ENCODE data around the gene ZNF614. TPM values are rescaled to one million over a fixed set of nuclear protein-coding genes. Genes with fewer than 3 reads are reported as not detected.
"Not testable (repeated sequence)": the region's sequence is repeated elsewhere in the genome, so short reads cannot be mapped to it uniquely, and the experiment has no call there.

ZNF614 gene
- total RNA-seq, 2 experiments from 2014 or later = 8.9 to 11.2 TPM

DNA sequence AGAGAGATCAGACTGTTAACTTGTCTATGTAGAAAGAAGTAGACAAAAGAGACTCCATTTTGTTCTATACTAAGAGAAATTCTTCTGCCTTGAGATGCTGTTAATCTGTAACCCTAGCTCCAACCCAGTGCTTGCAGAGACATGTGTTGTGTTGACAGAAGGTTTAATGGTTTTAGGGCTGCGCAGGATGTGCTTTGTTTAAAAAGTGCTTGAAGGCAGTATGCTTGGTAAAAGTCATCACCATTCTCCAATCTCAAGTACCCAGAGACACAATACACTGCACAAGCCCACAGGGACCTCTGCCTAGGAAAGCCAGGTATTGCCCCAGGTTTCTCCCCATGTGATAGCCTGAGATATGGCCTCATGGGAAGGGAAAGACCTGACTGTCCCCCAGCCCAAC is 23.6 kb upstream of the ZNF614 start:
- H3K4me3 ChIP-seq (ENCODE audit: low read depth, low read length, poor library complexity, severe bottlenecking); intact Hi-C loops (cut with micrococcal nuclease; ENCODE audit: unreplicated experiment); H4K20me1 ChIP-seq (ENCODE audit: insufficient read depth, low read length); H3K9me2 ChIP-seq (ENCODE audit: insufficient read depth, low read length); H3K27ac ChIP-seq (ENCODE audit: low read depth, low read length, poor library complexity, severe bottlenecking); H2AFZ ChIP-seq (ENCODE audit: low read length); H3K4me1 ChIP-seq (ENCODE audit: insufficient read depth, low read length, poor library complexity, severe bottlenecking); H3K4me2 ChIP-seq (ENCODE audit: low read length); H3K36me3 ChIP-seq (ENCODE audit: insufficient read depth, low read length); CTCF ChIA-PET (ENCODE audit: unreplicated experiment); H3K9me3 ChIP-seq (ENCODE audit: low read length); BruUV-seq (replicated peaks); DNase-seq (ENCODE audit: low spot score); POLR2A ChIA-PET; H3K79me2 ChIP-seq (ENCODE audit: insufficient read depth, low read depth, low read length): not testable (repeated sequence)

DNA sequence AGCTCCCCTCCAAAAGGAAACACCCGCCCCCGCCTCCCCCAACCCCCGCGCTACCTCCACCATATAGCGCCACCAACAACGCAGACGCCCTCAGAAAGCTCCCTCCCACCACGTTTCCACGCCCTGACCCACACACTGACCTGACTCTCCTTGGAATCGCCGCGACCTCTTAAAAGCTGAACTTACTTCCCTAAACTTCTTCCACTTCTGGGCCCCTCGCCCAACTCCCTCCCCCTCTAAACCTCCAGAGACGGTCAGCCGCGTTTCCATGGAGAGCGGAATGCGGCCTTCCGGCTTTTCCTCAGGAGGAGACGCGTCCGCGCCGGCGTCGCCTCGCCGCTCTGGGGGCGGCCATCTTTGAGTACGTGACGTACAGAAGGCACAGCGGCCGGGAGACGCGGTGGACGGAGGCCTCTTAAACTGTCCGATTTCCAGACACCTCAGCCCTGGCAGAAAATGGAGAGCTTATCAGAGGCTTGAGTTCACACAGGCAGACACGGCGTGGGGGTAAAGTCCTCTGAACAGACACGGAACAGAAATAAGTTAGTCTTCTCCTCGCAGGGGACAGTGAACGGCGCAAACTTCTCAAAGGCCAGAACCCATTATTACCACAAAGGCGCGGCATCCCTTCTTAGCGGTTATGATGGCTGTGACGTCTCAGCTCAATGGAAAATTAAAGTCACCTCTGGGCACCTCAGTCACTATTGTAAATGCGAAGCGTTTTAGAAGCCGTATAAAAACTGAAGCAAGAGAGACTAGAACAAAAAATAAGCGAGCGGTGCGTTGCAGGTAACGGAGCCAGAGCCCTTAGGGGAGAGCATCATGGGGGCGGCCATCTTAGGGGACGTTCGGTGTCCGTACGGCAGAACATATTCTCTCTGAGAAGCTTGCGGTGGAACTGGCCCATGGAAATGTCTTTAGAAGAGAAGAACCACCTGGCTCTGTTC is 20.6 kb upstream of the ZNF614 start, which contains the start of gene ZNF432:
Gene ZNF432 (minus strand): TSS at position 284 of the 947 bp plus-strand sequence. CDS start 1,970 bp downstream, outside the sequence.
- TF ChIP-seq EZH2phosphoT487 (IDR thresholded peaks at IDR 0.05; ENCODE audit: borderline replicate concordance, low read depth, low read length) = no peak
- TF ChIP-seq, protein P1, sequence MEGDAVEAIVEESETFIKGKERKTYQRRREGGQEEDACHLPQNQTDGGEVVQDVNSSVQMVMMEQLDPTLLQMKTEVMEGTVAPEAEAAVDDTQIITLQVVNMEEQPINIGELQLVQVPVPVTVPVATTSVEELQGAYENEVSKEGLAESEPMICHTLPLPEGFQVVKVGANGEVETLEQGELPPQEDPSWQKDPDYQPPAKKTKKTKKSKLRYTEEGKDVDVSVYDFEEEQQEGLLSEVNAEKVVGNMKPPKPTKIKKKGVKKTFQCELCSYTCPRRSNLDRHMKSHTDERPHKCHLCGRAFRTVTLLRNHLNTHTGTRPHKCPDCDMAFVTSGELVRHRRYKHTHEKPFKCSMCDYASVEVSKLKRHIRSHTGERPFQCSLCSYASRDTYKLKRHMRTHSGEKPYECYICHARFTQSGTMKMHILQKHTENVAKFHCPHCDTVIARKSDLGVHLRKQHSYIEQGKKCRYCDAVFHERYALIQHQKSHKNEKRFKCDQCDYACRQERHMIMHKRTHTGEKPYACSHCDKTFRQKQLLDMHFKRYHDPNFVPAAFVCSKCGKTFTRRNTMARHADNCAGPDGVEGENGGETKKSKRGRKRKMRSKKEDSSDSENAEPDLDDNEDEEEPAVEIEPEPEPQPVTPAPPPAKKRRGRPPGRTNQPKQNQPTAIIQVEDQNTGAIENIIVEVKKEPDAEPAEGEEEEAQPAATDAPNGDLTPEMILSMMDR (conservative IDR thresholded peaks at IDR 0.05; ENCODE audit: low read length) = no peak
- Histone ChIP-seq H3K4me3 (ENCODE audit: low read depth, low read length, poor library complexity, severe bottlenecking) (no peak within 1 kb of the TSS), H3K79me2 (ENCODE audit: insufficient read depth, low read depth, low read length) (no peaks in the 10 kb centered on the region), H3K9me2 (ENCODE audit: insufficient read depth, low read length) (no peaks in the 10 kb centered on the region), H4K20me1 (ENCODE audit: insufficient read depth, low read length) (no peaks in the 10 kb centered on the region), H3K9me3 (ENCODE audit: low read length) (no peaks in the 10 kb centered on the region), H3K27ac (ENCODE audit: low read depth, low read length, poor library complexity, severe bottlenecking) (no peak within 1 kb of the TSS), H3K36me3 (ENCODE audit: insufficient read depth, low read length) (no peaks in the 10 kb centered on the region), H2AFZ (ENCODE audit: low read length) (peak within 1 kb of the TSS; percentile 46; the same call in 1 of the 2 replicates), H3K4me2 (ENCODE audit: low read length) (peak within 1 kb of the TSS; percentile 46; the same call in 1 of the 2 replicates), H3K4me1 (ENCODE audit: insufficient read depth, low read length, poor library complexity, severe bottlenecking) (no peaks in the 10 kb centered on the region)
- DNase-seq (ENCODE audit: low spot score) = no peak
- ChIA-PET CTCF (ENCODE audit: unreplicated experiment) (no interaction called here), POLR2A (no interaction called here)
- intact Hi-C loops (cut with micrococcal nuclease; ENCODE audit: unreplicated experiment) = no loop called here
- no TSS peak for BruUV-seq (replicated peaks)

DNA sequence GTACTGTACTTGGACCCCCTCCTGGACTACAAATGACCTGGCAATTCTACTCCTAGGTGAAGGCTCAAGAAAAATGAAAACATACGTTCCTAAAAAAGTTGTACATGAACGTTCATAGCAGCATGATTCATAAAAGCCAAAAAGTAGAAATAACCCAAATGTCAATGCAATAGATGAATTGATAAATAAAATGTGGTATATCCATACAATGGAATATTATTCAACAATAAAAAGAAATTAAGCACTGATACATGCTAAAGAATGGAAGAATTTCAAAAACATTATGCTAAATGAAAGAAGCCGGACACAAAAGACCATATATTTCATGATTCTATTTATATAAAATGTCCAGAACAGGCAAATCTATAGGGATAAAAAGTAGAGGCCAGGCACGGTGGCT is 11.0 kb upstream of the ZNF614 start:
- Histone ChIP-seq H3K9me3 (ENCODE audit: low read length) (no peaks in the 10 kb centered on the region), H3K36me3 (ENCODE audit: insufficient read depth, low read length) (no peaks in the 10 kb centered on the region), H3K4me2 (ENCODE audit: low read length) (no peak overlapping the region), H2AFZ (ENCODE audit: low read length) (no peak overlapping the region), H3K4me3 (ENCODE audit: low read depth, low read length, poor library complexity, severe bottlenecking) (no peak overlapping the region), H3K4me1 (ENCODE audit: insufficient read depth, low read length, poor library complexity, severe bottlenecking) (no peaks in the 10 kb centered on the region), H3K9me2 (ENCODE audit: insufficient read depth, low read length) (no peaks in the 10 kb centered on the region), H3K79me2 (ENCODE audit: insufficient read depth, low read depth, low read length) (no peaks in the 10 kb centered on the region), H3K27ac (ENCODE audit: low read depth, low read length, poor library complexity, severe bottlenecking) (no peak overlapping the region), H4K20me1 (ENCODE audit: insufficient read depth, low read length) (no peaks in the 10 kb centered on the region)
- no peak for DNase-seq (ENCODE audit: low spot score)
- BruUV-seq (replicated peaks) = no TSS peak
- intact Hi-C loops (cut with micrococcal nuclease; ENCODE audit: unreplicated experiment) = no loop called here
- ChIA-PET CTCF (ENCODE audit: unreplicated experiment) (no interaction called here), POLR2A (no interaction called here)
- TF ChIP-seq EZH2phosphoT487 (IDR thresholded peaks at IDR 0.05; ENCODE audit: borderline replicate concordance, low read depth, low read length) = no peak
- TF ChIP-seq, protein P1 (conservative IDR thresholded peaks at IDR 0.05; ENCODE audit: low read length) = no peak
